ENCODE measurements around the gene FAP. TPM values are rescaled to one million over a fixed set of nuclear protein-coding genes. Genes with fewer than 3 reads are reported as not detected.

The FAP gene
- total RNA-seq, 2 donors from 2014 or later, result not detected

GRCh38 chr2:162184821-162185450 lies 58.3 kb downstream of the FAP start:
- no peaks in the 10 kb centered on the region for H3K9me3 Mint-ChIP-seq
- no peak overlapping the region for H3K4me3 Mint-ChIP-seq
- DNase-seq, result no peak
- no peaks in the 10 kb centered on the region for H3K27me3 Mint-ChIP-seq (ENCODE audit: insufficient read depth)
- no peaks in the 10 kb centered on the region for H3K9me3 ChIP-seq (ENCODE audit: control insufficient read depth, low read length)
- H3K36me3 ChIP-seq (ENCODE audit: control insufficient read depth, insufficient read depth, low read length), result no peaks in the 10 kb centered on the region
- WGBS, 2 experiments (ENCODE audit: insufficient coverage in 1 of 2, insufficient read length in 1 of 2), result 83 to 100% methylated on average over 1 to 2 of the region's 2 CpGs
- H3K4me3 ChIP-seq (ENCODE audit: low read length), result no peak overlapping the region
- H3K27me3 ChIP-seq (ENCODE audit: control insufficient read depth, insufficient read depth, low read length, poor library complexity, severe bottlenecking), result no peaks in the 10 kb centered on the region
- no peak overlapping the region for H3K9ac ChIP-seq (ENCODE audit: extremely low read depth, low read length, poor library complexity, severe bottlenecking)
- H3K36me3 Mint-ChIP-seq (ENCODE audit: low read depth), result no peaks in the 10 kb centered on the region
- TF ChIP-seq, protein P1, sequence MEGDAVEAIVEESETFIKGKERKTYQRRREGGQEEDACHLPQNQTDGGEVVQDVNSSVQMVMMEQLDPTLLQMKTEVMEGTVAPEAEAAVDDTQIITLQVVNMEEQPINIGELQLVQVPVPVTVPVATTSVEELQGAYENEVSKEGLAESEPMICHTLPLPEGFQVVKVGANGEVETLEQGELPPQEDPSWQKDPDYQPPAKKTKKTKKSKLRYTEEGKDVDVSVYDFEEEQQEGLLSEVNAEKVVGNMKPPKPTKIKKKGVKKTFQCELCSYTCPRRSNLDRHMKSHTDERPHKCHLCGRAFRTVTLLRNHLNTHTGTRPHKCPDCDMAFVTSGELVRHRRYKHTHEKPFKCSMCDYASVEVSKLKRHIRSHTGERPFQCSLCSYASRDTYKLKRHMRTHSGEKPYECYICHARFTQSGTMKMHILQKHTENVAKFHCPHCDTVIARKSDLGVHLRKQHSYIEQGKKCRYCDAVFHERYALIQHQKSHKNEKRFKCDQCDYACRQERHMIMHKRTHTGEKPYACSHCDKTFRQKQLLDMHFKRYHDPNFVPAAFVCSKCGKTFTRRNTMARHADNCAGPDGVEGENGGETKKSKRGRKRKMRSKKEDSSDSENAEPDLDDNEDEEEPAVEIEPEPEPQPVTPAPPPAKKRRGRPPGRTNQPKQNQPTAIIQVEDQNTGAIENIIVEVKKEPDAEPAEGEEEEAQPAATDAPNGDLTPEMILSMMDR (conservative IDR thresholded peaks at IDR 0.05), result no peak
- H3K4me1 Mint-ChIP-seq, result peaks cover 5% of the 10 kb centered on the region
- no peak overlapping the region for H3K27ac Mint-ChIP-seq
- no peak overlapping the region for H3K27ac ChIP-seq (ENCODE audit: low read depth, low read length)
- no peaks in the 10 kb centered on the region for H3K4me1 ChIP-seq (ENCODE audit: control insufficient read depth, insufficient read depth, low read length)

DNA sequence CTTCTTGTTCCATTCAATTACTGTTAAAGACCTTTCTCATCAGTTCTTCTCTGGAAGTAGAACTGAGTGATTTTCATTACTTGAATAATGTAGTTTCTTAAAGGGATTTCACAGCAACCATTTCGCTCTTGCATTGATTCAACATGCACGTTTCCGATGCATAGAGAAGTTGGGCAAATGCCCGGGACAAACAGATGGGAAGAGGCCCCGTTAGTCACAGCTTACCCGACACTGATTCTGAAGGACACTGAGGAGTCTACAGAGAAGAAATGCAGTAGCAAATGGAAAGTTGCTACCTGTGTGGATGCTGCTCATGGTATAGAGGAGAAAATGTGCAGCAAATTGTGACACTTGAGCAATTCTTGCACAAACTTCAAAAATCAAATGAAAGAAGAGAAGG lies 58.9 kb downstream of the FAP start:
- no peak overlapping the region for H3K4me3 ChIP-seq (ENCODE audit: low read length)
- no peak overlapping the region for H3K27ac ChIP-seq (ENCODE audit: low read depth, low read length)
- Mint-ChIP-seq H3K36me3 (ENCODE audit: low read depth) (no peaks in the 10 kb centered on the region), H3K27me3 (ENCODE audit: insufficient read depth) (no peaks in the 10 kb centered on the region), H3K4me3 (no peak overlapping the region), H3K4me1 (peaks cover 5% of the 10 kb centered on the region), H3K9me3 (no peaks in the 10 kb centered on the region), H3K27ac (no peak overlapping the region)
- no peaks in the 10 kb centered on the region for H3K4me1 ChIP-seq (ENCODE audit: control insufficient read depth, insufficient read depth, low read length)
- no peak for DNase-seq
- no peaks in the 10 kb centered on the region for H3K9me3 ChIP-seq (ENCODE audit: control insufficient read depth, low read length)
- no peaks in the 10 kb centered on the region for H3K27me3 ChIP-seq (ENCODE audit: control insufficient read depth, insufficient read depth, low read length, poor library complexity, severe bottlenecking)
- no peak overlapping the region for H3K9ac ChIP-seq (ENCODE audit: extremely low read depth, low read length, poor library complexity, severe bottlenecking)
- 89 to 96% methylated on average over 6 of the region's 6 CpGs for WGBS, 2 experiments (ENCODE audit: insufficient coverage in 1 of 2, insufficient read length in 1 of 2)
- TF ChIP-seq, protein P1 (conservative IDR thresholded peaks at IDR 0.05), result no peak
- H3K36me3 ChIP-seq (ENCODE audit: control insufficient read depth, insufficient read depth, low read length), result no peaks in the 10 kb centered on the region

- Histone ChIP-seq H3K27ac (ENCODE audit: low read depth, low read length) (no peak overlapping the region), H3K9ac (ENCODE audit: extremely low read depth, low read length, poor library complexity, severe bottlenecking) (no peak overlapping the region), H3K9me3 (ENCODE audit: control insufficient read depth, low read length) (no peaks in the 10 kb centered on the region), H3K4me3 (ENCODE audit: low read length) (no peak overlapping the region), H3K4me1 (ENCODE audit: control insufficient read depth, insufficient read depth, low read length) (no peaks in the 10 kb centered on the region), H3K27me3 (ENCODE audit: control insufficient read depth, insufficient read depth, low read length, poor library complexity, severe bottlenecking) (no peaks in the 10 kb centered on the region), H3K36me3 (ENCODE audit: control insufficient read depth, insufficient read depth, low read length) (no peaks in the 10 kb centered on the region)
- Mint-ChIP-seq H3K4me1 (peaks cover 5% of the 10 kb centered on the region), H3K4me3 (no peak overlapping the region), H3K9me3 (no peaks in the 10 kb centered on the region), H3K27ac (no peak overlapping the region), H3K27me3 (ENCODE audit: insufficient read depth) (no peaks in the 10 kb centered on the region), H3K36me3 (ENCODE audit: low read depth) (no peaks in the 10 kb centered on the region)
- DNase-seq, result no peak
- 98% methylated on average over 2 of the region's 2 CpGs; no CpG with 5 or more reads in 1 of the 2 experiments for WGBS, 2 experiments (ENCODE audit: insufficient coverage in 1 of 2, insufficient read length in 1 of 2)
- TF ChIP-seq, protein P1 (conservative IDR thresholded peaks at IDR 0.05), result no peak
Observed at GRCh38 chr2:162182395-162182794, 60.9 kb downstream of the FAP start.
